Stimulated activated CD4-positive, alpha-beta T cell treated with anti-CD3 and anti-CD28 coated beads, Interleukin-1b, Interleukin-23, amount 100 ng/mL, for 4 hours (primary cell): ENCODE measurements around the gene ARHGEF3.

ENCODE experiments used
- DNase-seq, 2 donors: peaks; one replicate each; pipeline ENCODE4 v3.0.0-alpha.2; 2020; ENCODE audit warnings: low read depth in 2 of 2

The ARHGEF3 gene

GRCh38 chr3:56682462-56683121, 119.2 kb downstream of the ARHGEF3 start:
- peak; percentile 57 to 68 for DNase-seq

- no peak for DNase-seq
Observed at GRCh38 chr3:56681984-56682461, 119.7 kb downstream of the ARHGEF3 start.

- DNase-seq: no peak
Observed at GRCh38 chr3:56680054-56680580, 121.6 kb downstream of the ARHGEF3 start.
